Large intestine (tissue), 3 donors: Measurements from ENCODE around the gene BMPR1A. TPM values are rescaled to one million over a fixed set of nuclear protein-coding genes. Genes with fewer than 3 reads are reported as not detected.

Source experiments
- DNase-seq, 2 donors: peaks; one replicate each; pipeline versions ENCODE4 v3.0.0 to v3.0.0-alpha.2; 2013
- H3K27ac ChIP-seq: one replicate; pipeline ENCODE4 v1.5.1; 2013; ENCODE audit warnings: low read length
- H3K27me3 ChIP-seq: 2 replicates; pipeline ENCODE4 v1.6.1; 2013; ENCODE audit warnings: low read length; ENCODE audit not compliant: control insufficient read depth, insufficient read depth
- H3K36me3 ChIP-seq: 2 replicates; pipeline ENCODE4 v1.6.1; 2013; ENCODE audit warnings: low read length; ENCODE audit not compliant: control insufficient read depth, insufficient read depth
- H3K4me1 ChIP-seq: one replicate; pipeline ENCODE4 v1.6.1; 2013; ENCODE audit warnings: low read length; ENCODE audit not compliant: control insufficient read depth, insufficient read depth
- H3K4me3 ChIP-seq: one replicate; pipeline ENCODE4 v1.5.1; 2013; ENCODE audit warnings: low read length
- H3K9me3 ChIP-seq: one replicate; pipeline ENCODE4 v1.6.1; 2013; ENCODE audit warnings: mild to moderate bottlenecking, low read depth, low read length, moderate library complexity; ENCODE audit not compliant: control insufficient read depth
- WGBS: methylation state at CpG from one replicate; pipeline ENCODE4 v1.1.5; 2013; ENCODE audit warnings: low lambda C conversion rate; ENCODE audit not compliant: insufficient coverage; 5-methylcytosine and 5-hydroxymethylcytosine counted together
- polyA plus RNA-seq: library from polyadenylated mRNA; unstranded; fragments of 120-200 nt; gene quantifications from one replicate; pipeline ENCODE4 v1.2.1, GENCODE V29; 2013

BMPR1A gene
- polyA plus RNA-seq, 1 donor, result 41.5 TPM

GRCh38 chr10:86958901-86959736, 202.7 kb downstream of the BMPR1A start:
- H3K27ac ChIP-seq, result no peak overlapping the region

GRCh38 chr10:86959737-86960002, 203.3 kb downstream of the BMPR1A start:
- Histone ChIP-seq H3K9me3 (no peaks in the 10 kb centered on the region), H3K27ac (no peak overlapping the region), H3K4me1 (peaks cover 10% of the 10 kb centered on the region), H3K36me3 (no peaks in the 10 kb centered on the region), H3K27me3 (no peaks in the 10 kb centered on the region), H3K4me3 (no peak overlapping the region)
- no peak for DNase-seq
- no CpG with 5 or more reads among the region's 2 CpGs for WGBS

More at GRCh38 chr10:86958901-86959736, 202.7 kb downstream of the BMPR1A start:
- H3K9me3 ChIP-seq, result peaks cover 3% of the 10 kb centered on the region
- DNase-seq, result no peak
- peaks cover 12% of the 10 kb centered on the region for H3K4me1 ChIP-seq
- no CpG with 5 or more reads among the region's 16 CpGs for WGBS
- no peak overlapping the region for H3K4me3 ChIP-seq
- no peaks in the 10 kb centered on the region for H3K36me3 ChIP-seq
- no peaks in the 10 kb centered on the region for H3K27me3 ChIP-seq

GRCh38 chr10:86960003-86960862, 203.8 kb downstream of the BMPR1A start:
- H3K4me3 ChIP-seq, result no peak overlapping the region
- peak in 1 of 2 donors; percentile 48 for DNase-seq
- no peaks in the 10 kb centered on the region for H3K9me3 ChIP-seq
- H3K27me3 ChIP-seq, result no peaks in the 10 kb centered on the region
- H3K27ac ChIP-seq, result no peak overlapping the region
- peaks cover 7% of the 10 kb centered on the region for H3K4me1 ChIP-seq
- no peaks in the 10 kb centered on the region for H3K36me3 ChIP-seq
- no CpG with 5 or more reads among the region's 37 CpGs for WGBS

- H3K4me1 ChIP-seq, result peaks cover 7% of the 10 kb centered on the region
- H3K27ac ChIP-seq, result no peak overlapping the region
- no peaks in the 10 kb centered on the region for H3K36me3 ChIP-seq
- WGBS, result no CpG with 5 or more reads among the region's 9 CpGs
- H3K4me3 ChIP-seq, result no peak overlapping the region
- H3K9me3 ChIP-seq, result no peaks in the 10 kb centered on the region
- no peak for DNase-seq
- no peaks in the 10 kb centered on the region for H3K27me3 ChIP-seq
Measured at GRCh38 chr10:86960863-86961434, 204.5 kb downstream of the BMPR1A start.

GRCh38 chr10:86961481-86962091, 205.2 kb downstream of the BMPR1A start:
- no peak overlapping the region for H3K4me3 ChIP-seq
- no peak for DNase-seq
- no peaks in the 10 kb centered on the region for H3K27me3 ChIP-seq
- H3K9me3 ChIP-seq, result no peaks in the 10 kb centered on the region
- H3K27ac ChIP-seq, result no peak overlapping the region
- H3K36me3 ChIP-seq, result no peaks in the 10 kb centered on the region
- no CpG with 5 or more reads among the region's 12 CpGs for WGBS
- peaks cover 10% of the 10 kb centered on the region for H3K4me1 ChIP-seq

- Histone ChIP-seq H3K27me3 (no peaks in the 10 kb centered on the region), H3K9me3 (no peaks in the 10 kb centered on the region), H3K4me1 (peaks cover 17% of the 10 kb centered on the region), H3K27ac (no peak overlapping the region), H3K36me3 (no peaks in the 10 kb centered on the region), H3K4me3 (no peak overlapping the region)
- no CpG with 5 or more reads among the region's 7 CpGs for WGBS
- DNase-seq, result no peak
Measured at GRCh38 chr10:86962136-86962980, 205.9 kb downstream of the BMPR1A start.

- DNase-seq, result no peak
- H3K27me3 ChIP-seq, result peaks cover under 1% of the 10 kb centered on the region
- no peaks in the 10 kb centered on the region for H3K9me3 ChIP-seq
- no peaks in the 10 kb centered on the region for H3K36me3 ChIP-seq
- no peak overlapping the region for H3K4me3 ChIP-seq
- H3K27ac ChIP-seq, result no peak overlapping the region
- H3K4me1 ChIP-seq, result peaks cover 23% of the 10 kb centered on the region
- no CpG with 5 or more reads among the region's 7 CpGs for WGBS
Measured at GRCh38 chr10:86962981-86963310, 206.5 kb downstream of the BMPR1A start.

GRCh38 chr10:86963341-86963919, 207.0 kb downstream of the BMPR1A start:
- H3K4me1 ChIP-seq, result peaks cover 28% of the 10 kb centered on the region
- no CpG with 5 or more reads among the region's 12 CpGs for WGBS
- no peak for DNase-seq
- no peaks in the 10 kb centered on the region for H3K9me3 ChIP-seq
- H3K36me3 ChIP-seq, result no peaks in the 10 kb centered on the region
- peaks cover 5% of the 10 kb centered on the region for H3K27me3 ChIP-seq
- no peak overlapping the region for H3K27ac ChIP-seq
- no peak overlapping the region for H3K4me3 ChIP-seq

- H3K27me3 ChIP-seq, result peaks cover 14% of the 10 kb centered on the region
- no peak overlapping the region for H3K4me3 ChIP-seq
- H3K36me3 ChIP-seq, result no peaks in the 10 kb centered on the region
- no peaks in the 10 kb centered on the region for H3K9me3 ChIP-seq
- H3K27ac ChIP-seq, result no peak overlapping the region
- DNase-seq, result no peak
- no CpG with 5 or more reads among the region's 13 CpGs for WGBS
- peaks cover 35% of the 10 kb centered on the region for H3K4me1 ChIP-seq
Measured at GRCh38 chr10:86964061-86964846, 207.8 kb downstream of the BMPR1A start.
